Measurements from ENCODE around the gene OR8J1.

OR8J1 gene, protein sequence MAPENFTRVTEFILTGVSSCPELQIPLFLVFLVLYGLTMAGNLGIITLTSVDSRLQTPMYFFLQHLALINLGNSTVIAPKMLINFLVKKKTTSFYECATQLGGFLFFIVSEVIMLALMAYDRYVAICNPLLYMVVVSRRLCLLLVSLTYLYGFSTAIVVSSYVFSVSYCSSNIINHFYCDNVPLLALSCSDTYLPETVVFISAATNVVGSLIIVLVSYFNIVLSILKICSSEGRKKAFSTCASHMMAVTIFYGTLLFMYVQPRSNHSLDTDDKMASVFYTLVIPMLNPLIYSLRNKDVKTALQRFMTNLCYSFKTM

GRCh38 chr11:56353991-56354390 lies at the start of gene OR8J1:
Gene OR8J1, plus strand, starts transcription at chr11:56354291. Its CDS starts 5,956 bp downstream, at chr11:56360247.
- no peaks in the 10 kb centered on the region for H3K4me1 ChIP-seq (ENCODE audit: control insufficient read depth, insufficient read depth, low read length)
- H3K9ac ChIP-seq (ENCODE audit: low read length): no peak within 1 kb of the TSS
- no peaks in the 10 kb centered on the region for H3K27me3 ChIP-seq (replicated peaks; ENCODE audit: control insufficient read depth, insufficient read depth, low read length)
- no peaks in the 10 kb centered on the region for H3K36me3 ChIP-seq (ENCODE audit: control insufficient read depth, insufficient read depth, low read length, severe bottlenecking)
- H3K9me3 ChIP-seq (ENCODE audit: control insufficient read depth, low read length): no peaks in the 10 kb centered on the region
- no peak for DNase-seq (ENCODE audit: low read depth)
- H3K4me3 ChIP-seq (ENCODE audit: low read length): no peak within 1 kb of the TSS

- H3K4me3 ChIP-seq (ENCODE audit: low read length): no peak overlapping the region
- H3K27me3 ChIP-seq (replicated peaks; ENCODE audit: control insufficient read depth, insufficient read depth, low read length): no peaks in the 10 kb centered on the region
- no peak overlapping the region for H3K9ac ChIP-seq (ENCODE audit: low read length)
- peaks cover 17% of the 10 kb centered on the region for H3K9me3 ChIP-seq (ENCODE audit: control insufficient read depth, low read length)
- DNase-seq (ENCODE audit: low read depth): no peak
- H3K36me3 ChIP-seq (ENCODE audit: control insufficient read depth, insufficient read depth, low read length, severe bottlenecking): no peaks in the 10 kb centered on the region
- no peaks in the 10 kb centered on the region for H3K4me1 ChIP-seq (ENCODE audit: control insufficient read depth, insufficient read depth, low read length)
These were observed 46.3 kb upstream of the OR8J1 start for GRCh38 chr11:56307836-56308235.

DNA sequence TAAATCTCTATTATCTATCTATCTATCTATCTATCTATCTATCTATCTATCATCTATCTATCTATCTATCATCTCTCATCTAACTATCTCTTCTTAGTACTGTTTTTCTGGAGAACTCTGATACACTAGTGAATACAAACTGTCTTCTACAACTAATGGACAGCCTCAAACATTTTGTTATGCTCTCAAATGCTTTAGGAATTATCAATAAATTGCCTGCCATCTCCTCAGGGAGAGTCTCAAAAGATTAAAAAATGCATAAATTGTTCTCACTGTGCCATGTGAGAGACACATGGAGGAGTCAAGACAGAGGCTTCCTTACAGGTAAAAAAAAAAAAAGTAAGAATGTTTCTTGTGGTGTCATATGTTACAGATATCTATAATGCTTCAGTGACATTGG lies 39.2 kb upstream of the OR8J1 start, which contains the start of gene OR8K3:
Gene OR8K3, plus strand, starts transcription at position 301 of the 400 bp plus-strand sequence. CDS start 3,163 bp downstream, outside the sequence.
- Histone ChIP-seq H3K27me3 (replicated peaks; ENCODE audit: control insufficient read depth, insufficient read depth, low read length) (no peaks in the 10 kb centered on the region), H3K9ac (ENCODE audit: low read length) (no peak within 1 kb of the TSS), H3K4me1 (ENCODE audit: control insufficient read depth, insufficient read depth, low read length) (no peaks in the 10 kb centered on the region), H3K9me3 (ENCODE audit: control insufficient read depth, low read length) (no peaks in the 10 kb centered on the region), H3K4me3 (ENCODE audit: low read length) (no peak within 1 kb of the TSS), H3K36me3 (ENCODE audit: control insufficient read depth, insufficient read depth, low read length, severe bottlenecking) (no peaks in the 10 kb centered on the region)
- no peak for DNase-seq (ENCODE audit: low read depth)

DNA sequence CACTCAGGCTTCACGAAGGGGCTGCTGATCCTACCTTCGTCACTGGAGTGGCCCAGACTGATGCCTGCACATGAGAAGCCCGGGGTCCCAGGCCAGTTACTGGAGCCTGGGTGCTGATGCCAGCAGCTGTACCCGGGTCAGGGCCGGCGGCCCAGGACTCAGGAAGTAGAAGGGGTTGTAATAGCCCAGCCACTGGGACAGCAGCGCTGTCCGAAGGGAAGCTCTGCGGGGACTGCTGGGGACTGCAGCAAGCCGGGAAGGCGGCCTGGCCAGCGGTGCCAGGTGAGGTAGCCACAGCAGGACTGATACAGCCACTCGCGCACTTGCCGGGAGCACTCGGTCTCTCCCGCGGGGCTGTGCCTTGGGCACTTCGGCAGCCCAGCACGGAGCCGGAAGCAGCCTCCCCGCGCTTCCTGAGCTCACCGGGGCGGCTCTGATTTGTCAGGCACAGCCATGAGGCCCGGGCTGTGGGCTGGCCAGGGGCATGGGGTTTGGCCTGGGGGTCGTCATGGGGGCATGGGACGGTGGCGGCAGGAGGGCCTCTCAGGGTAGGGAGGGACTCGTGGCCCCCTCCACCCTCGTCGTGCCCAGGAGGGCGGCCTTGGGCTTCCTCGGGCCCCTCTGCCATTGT lies 22.1 kb upstream of the OR8J1 start:
- H3K4me3 ChIP-seq (ENCODE audit: low read length): no peak overlapping the region
- no peak overlapping the region for H3K9ac ChIP-seq (ENCODE audit: low read length)
- H3K36me3 ChIP-seq (ENCODE audit: control insufficient read depth, insufficient read depth, low read length, severe bottlenecking): no peaks in the 10 kb centered on the region
- H3K9me3 ChIP-seq (ENCODE audit: control insufficient read depth, low read length): no peaks in the 10 kb centered on the region
- H3K4me1 ChIP-seq (ENCODE audit: control insufficient read depth, insufficient read depth, low read length): no peaks in the 10 kb centered on the region
- no peaks in the 10 kb centered on the region for H3K27me3 ChIP-seq (replicated peaks; ENCODE audit: control insufficient read depth, insufficient read depth, low read length)
- DNase-seq (ENCODE audit: low read depth): no peak

DNA sequence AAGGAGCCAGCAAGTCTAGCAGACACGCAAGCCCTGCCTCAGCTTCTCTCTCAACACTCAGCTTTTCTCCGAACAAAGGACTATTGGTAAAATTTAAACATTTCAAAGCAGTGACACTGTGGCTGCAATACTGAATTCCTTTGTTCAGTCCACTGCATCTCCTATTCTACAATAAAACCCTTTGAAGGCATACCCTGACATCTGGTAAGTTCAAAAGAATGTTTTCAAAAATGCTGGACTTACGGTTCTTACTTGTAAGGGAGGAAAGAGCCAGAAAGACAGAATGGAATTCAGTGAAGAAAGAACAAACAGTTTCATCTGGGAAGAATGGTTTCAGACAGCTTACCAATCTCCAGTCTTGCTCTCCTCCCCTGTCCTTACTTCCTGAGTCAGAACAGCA lies 20.9 kb upstream of the OR8J1 start:
- no peak for DNase-seq (ENCODE audit: low read depth)
- Histone ChIP-seq H3K4me1 (ENCODE audit: control insufficient read depth, insufficient read depth, low read length) (no peaks in the 10 kb centered on the region), H3K9ac (ENCODE audit: low read length) (no peak overlapping the region), H3K36me3 (ENCODE audit: control insufficient read depth, insufficient read depth, low read length, severe bottlenecking) (no peaks in the 10 kb centered on the region), H3K27me3 (replicated peaks; ENCODE audit: control insufficient read depth, insufficient read depth, low read length) (no peaks in the 10 kb centered on the region), H3K9me3 (ENCODE audit: control insufficient read depth, low read length) (no peaks in the 10 kb centered on the region), H3K4me3 (ENCODE audit: low read length) (no peak overlapping the region)

- Histone ChIP-seq H3K9ac (ENCODE audit: low read length) (no peak overlapping the region), H3K4me1 (ENCODE audit: control insufficient read depth, insufficient read depth, low read length) (no peaks in the 10 kb centered on the region), H3K27me3 (replicated peaks; ENCODE audit: control insufficient read depth, insufficient read depth, low read length) (no peaks in the 10 kb centered on the region), H3K9me3 (ENCODE audit: control insufficient read depth, low read length) (no peaks in the 10 kb centered on the region), H3K36me3 (ENCODE audit: control insufficient read depth, insufficient read depth, low read length, severe bottlenecking) (no peaks in the 10 kb centered on the region), H3K4me3 (ENCODE audit: low read length) (no peak overlapping the region)
- DNase-seq (ENCODE audit: low read depth): no peak
These were observed 13.8 kb upstream of the OR8J1 start for GRCh38 chr11:56340289-56340688.

GRCh38 chr11:56345739-56346138 lies 8.4 kb upstream of the OR8J1 start, which contains the start of gene OR8K1:
Gene OR8K1, plus strand, starts transcription at chr11:56346039. Its CDS starts 0 bp downstream, at chr11:56346039.
- Histone ChIP-seq H3K4me1 (ENCODE audit: control insufficient read depth, insufficient read depth, low read length) (no peaks in the 10 kb centered on the region), H3K9me3 (ENCODE audit: control insufficient read depth, low read length) (no peaks in the 10 kb centered on the region), H3K27me3 (replicated peaks; ENCODE audit: control insufficient read depth, insufficient read depth, low read length) (no peaks in the 10 kb centered on the region), H3K9ac (ENCODE audit: low read length) (no peak within 1 kb of the TSS), H3K36me3 (ENCODE audit: control insufficient read depth, insufficient read depth, low read length, severe bottlenecking) (no peaks in the 10 kb centered on the region), H3K4me3 (ENCODE audit: low read length) (no peak within 1 kb of the TSS)
- no peak for DNase-seq (ENCODE audit: low read depth)

DNA sequence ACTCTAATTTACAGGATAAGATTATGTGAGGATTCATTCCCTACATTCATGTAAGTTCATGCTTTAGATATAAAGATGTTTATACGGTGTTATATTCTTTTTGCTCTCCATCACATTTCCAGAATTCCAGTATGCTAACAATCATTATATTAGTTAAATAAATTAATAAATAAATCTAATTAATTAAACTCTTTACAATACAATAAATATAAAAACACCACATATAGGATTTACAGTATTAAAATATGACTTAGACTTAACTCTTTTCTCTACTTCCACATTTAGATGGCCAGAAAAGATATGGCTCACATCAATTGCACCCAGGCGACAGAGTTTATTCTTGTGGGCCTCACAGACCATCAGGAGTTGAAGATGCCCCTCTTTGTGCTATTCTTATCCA lies 21.2 kb downstream of the OR8J1 start, which contains the start of gene OR8U1:
Gene OR8U1, plus strand, starts transcription at position 301 of the 400 bp plus-strand sequence. Its CDS starts 0 bp downstream, at position 301.
- Histone ChIP-seq H3K36me3 (ENCODE audit: control insufficient read depth, insufficient read depth, low read length, severe bottlenecking) (no peaks in the 10 kb centered on the region), H3K9me3 (ENCODE audit: control insufficient read depth, low read length) (no peaks in the 10 kb centered on the region), H3K9ac (ENCODE audit: low read length) (no peak within 1 kb of the TSS), H3K4me3 (ENCODE audit: low read length) (no peak within 1 kb of the TSS), H3K4me1 (ENCODE audit: control insufficient read depth, insufficient read depth, low read length) (no peaks in the 10 kb centered on the region), H3K27me3 (replicated peaks; ENCODE audit: control insufficient read depth, insufficient read depth, low read length) (no peaks in the 10 kb centered on the region)
- DNase-seq (ENCODE audit: low read depth): no peak

- no peaks in the 10 kb centered on the region for H3K9me3 ChIP-seq (ENCODE audit: control insufficient read depth, low read length)
- no peaks in the 10 kb centered on the region for H3K4me1 ChIP-seq (ENCODE audit: control insufficient read depth, insufficient read depth, low read length)
- H3K4me3 ChIP-seq (ENCODE audit: low read length): no peak overlapping the region
- no peaks in the 10 kb centered on the region for H3K27me3 ChIP-seq (replicated peaks; ENCODE audit: control insufficient read depth, insufficient read depth, low read length)
- no peak overlapping the region for H3K9ac ChIP-seq (ENCODE audit: low read length)
- H3K36me3 ChIP-seq (ENCODE audit: control insufficient read depth, insufficient read depth, low read length, severe bottlenecking): no peaks in the 10 kb centered on the region
- DNase-seq (ENCODE audit: low read depth): no peak
These were observed 26.0 kb downstream of the OR8J1 start for GRCh38 chr11:56380120-56380519.

- Histone ChIP-seq H3K9me3 (ENCODE audit: control insufficient read depth, low read length) (no peaks in the 10 kb centered on the region), H3K4me1 (ENCODE audit: control insufficient read depth, insufficient read depth, low read length) (no peaks in the 10 kb centered on the region), H3K27me3 (replicated peaks; ENCODE audit: control insufficient read depth, insufficient read depth, low read length) (no peaks in the 10 kb centered on the region), H3K4me3 (ENCODE audit: low read length) (no peak overlapping the region), H3K36me3 (ENCODE audit: control insufficient read depth, insufficient read depth, low read length, severe bottlenecking) (no peaks in the 10 kb centered on the region), H3K9ac (ENCODE audit: low read length) (no peak overlapping the region)
- DNase-seq (ENCODE audit: low read depth): no peak
These were observed 40.3 kb downstream of the OR8J1 start for GRCh38 chr11:56394381-56394780.

DNA sequence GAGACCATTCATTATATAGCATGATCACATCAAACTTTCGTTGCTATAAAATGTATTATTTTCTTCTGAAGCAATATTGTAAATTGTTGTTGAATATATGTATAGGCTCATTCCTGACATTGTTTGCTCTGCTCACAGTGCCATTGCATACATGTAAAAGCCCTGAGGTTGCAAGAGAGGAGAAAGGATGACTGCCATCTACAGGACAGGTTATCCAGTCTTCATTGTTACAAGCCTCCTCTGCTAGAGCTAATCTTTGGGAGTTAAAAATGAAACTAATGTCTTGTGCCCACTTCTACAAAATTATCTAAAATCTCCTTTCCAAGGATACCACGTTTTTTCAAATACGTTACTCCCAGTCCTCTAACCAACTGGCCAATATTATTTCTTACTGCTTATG lies 42.0 kb downstream of the OR8J1 start:
- H3K27me3 ChIP-seq (replicated peaks; ENCODE audit: control insufficient read depth, insufficient read depth, low read length): no peaks in the 10 kb centered on the region
- no peak for DNase-seq (ENCODE audit: low read depth)
- no peak overlapping the region for H3K4me3 ChIP-seq (ENCODE audit: low read length)
- H3K36me3 ChIP-seq (ENCODE audit: control insufficient read depth, insufficient read depth, low read length, severe bottlenecking): no peaks in the 10 kb centered on the region
- no peaks in the 10 kb centered on the region for H3K4me1 ChIP-seq (ENCODE audit: control insufficient read depth, insufficient read depth, low read length)
- no peak overlapping the region for H3K9ac ChIP-seq (ENCODE audit: low read length)
- no peaks in the 10 kb centered on the region for H3K9me3 ChIP-seq (ENCODE audit: control insufficient read depth, low read length)
